HG03196 (cell line): ENCODE results near the gene POLH.
A peak's percentile ranks its signal among the peaks of the same experiment; 100 is the strongest.
"Not testable (repeated sequence)": the region's sequence is repeated elsewhere in the genome, so short reads cannot be mapped to it uniquely, and the experiment has no call there.

Experiments
- ATAC-seq: cut with Tn5 transposase; IDR thresholded peaks from one replicate; pipeline ENCODE4 v1.9.1; 2021; ENCODE audit not compliant: unreplicated experiment

Gene POLH

GRCh38 chr6:43629505-43630300 lies 53.7 kb downstream of the POLH start:
- ATAC-seq = peak; percentile 74

GRCh38 chr6:43630980-43631619 lies 55.1 kb downstream of the POLH start:
- no peak for ATAC-seq

GRCh38 chr6:43633002-43633401 lies 57.0 kb downstream of the POLH start:
- not testable (repeated sequence) for ATAC-seq

- no peak for ATAC-seq
Observed at GRCh38 chr6:43634702-43635303, 58.8 kb downstream of the POLH start.

- ATAC-seq = peak; percentile 67
Observed at GRCh38 chr6:43635387-43636307, 59.7 kb downstream of the POLH start, which contains the start of gene MAD2L1BP. Gene MAD2L1BP, plus strand, starts transcription at chr6:43635840. Its CDS starts 36 bp downstream, at chr6:43635876.

GRCh38 chr6:43636308-43636659 lies 60.3 kb downstream of the POLH start:
- ATAC-seq = no peak

- no peak for ATAC-seq
Observed at GRCh38 chr6:43639984-43640800, 64.2 kb downstream of the POLH start.

GRCh38 chr6:43644940-43645612 lies 69.1 kb downstream of the POLH start, which contains the start of gene RSPH9:
Gene RSPH9, plus strand, starts transcription at chr6:43645036. Its CDS starts 63 bp downstream, at chr6:43645099.
- peak; percentile 52 for ATAC-seq

GRCh38 chr6:43645613-43645964 lies 69.6 kb downstream of the POLH start:
- ATAC-seq = peak; percentile 17

GRCh38 chr6:43647613-43648012 lies 71.6 kb downstream of the POLH start:
- ATAC-seq = no peak

- ATAC-seq = no peak
Observed at GRCh38 chr6:43648248-43648647, 72.3 kb downstream of the POLH start.

GRCh38 chr6:43652822-43653221 lies 76.8 kb downstream of the POLH start:
- not testable (repeated sequence) for ATAC-seq

GRCh38 chr6:43657221-43657802 lies 81.3 kb downstream of the POLH start:
- ATAC-seq = no peak

- no peak for ATAC-seq
Observed at GRCh38 chr6:43658161-43658560, 82.2 kb downstream of the POLH start.

- not testable (repeated sequence) for ATAC-seq
Observed at GRCh38 chr6:43662948-43663347, 87.0 kb downstream of the POLH start.
